NCI-H2196 (cell line): ENCODE data around the gene COL8A2.

Source experiments
- DNase-seq: peaks from one replicate; lab custom pipeline; 2025; ENCODE audit not compliant: unreplicated experiment; lab: John Stamatoyannopoulos, UW

The COL8A2 gene

DNA sequence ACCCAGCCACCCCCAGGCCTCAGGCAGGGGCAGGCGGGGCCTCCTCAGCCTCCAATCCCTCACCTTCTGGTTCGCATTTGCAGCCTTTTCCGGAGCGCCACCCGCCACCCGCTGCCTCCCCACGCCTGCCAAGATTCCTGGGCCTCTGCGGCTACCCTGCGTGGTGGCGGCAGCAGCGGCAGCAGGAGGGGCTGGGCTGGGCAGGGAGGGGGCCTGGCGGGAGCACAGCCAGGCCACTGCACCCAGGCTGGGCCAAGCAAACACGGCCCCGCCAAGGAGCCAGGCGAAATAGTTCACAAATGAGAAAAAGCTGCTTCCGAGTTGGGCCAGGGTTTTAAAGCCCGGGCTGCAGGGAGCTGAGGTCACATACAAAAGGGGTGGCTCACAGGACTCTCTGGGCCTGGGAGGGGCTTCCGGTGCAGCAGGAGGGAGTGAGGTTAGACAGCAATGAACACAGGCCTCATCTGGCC is 9.8 kb downstream of the COL8A2 start:
- no peak for DNase-seq

DNA sequence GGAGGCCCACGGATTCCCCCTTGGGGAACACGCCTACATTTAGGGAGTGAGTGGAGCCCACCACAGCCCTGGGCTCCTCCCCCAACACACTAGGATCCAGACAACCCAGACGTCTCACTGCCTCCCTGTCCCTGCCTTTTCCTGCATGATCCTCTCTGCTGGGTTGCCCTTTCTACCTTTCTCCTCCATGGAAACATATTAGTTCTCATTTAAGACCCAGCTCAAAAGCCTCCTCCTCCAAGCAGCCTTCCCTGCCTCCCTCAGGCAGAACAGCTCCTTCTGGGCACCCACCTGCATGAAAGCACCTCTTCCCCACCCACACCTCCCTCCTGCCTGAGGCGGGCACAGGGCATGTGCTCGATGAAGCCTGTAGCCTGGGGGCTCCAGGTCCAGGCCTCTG is 10.7 kb downstream of the COL8A2 start:
- no peak for DNase-seq

DNA sequence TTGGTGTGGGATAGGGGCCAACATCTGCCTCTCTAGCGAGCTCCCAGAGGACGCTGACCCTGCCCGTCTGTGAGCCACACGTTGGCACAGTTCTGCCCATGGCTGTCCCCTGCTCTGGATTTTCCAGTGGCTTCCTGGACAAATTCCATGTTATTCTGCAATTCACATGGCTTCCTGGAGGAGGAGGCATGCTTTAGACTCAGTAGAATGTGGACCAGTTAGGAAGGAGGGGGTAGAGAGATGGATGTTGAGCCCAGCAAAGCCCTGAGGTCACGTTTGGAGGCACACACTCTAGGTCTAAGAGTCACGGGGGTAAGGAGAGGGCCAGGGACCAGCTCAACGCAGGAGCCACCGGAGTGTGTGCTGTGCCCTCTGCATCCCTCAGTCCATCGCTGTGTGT is 12.2 kb downstream of the COL8A2 start:
- DNase-seq, result no peak

DNA sequence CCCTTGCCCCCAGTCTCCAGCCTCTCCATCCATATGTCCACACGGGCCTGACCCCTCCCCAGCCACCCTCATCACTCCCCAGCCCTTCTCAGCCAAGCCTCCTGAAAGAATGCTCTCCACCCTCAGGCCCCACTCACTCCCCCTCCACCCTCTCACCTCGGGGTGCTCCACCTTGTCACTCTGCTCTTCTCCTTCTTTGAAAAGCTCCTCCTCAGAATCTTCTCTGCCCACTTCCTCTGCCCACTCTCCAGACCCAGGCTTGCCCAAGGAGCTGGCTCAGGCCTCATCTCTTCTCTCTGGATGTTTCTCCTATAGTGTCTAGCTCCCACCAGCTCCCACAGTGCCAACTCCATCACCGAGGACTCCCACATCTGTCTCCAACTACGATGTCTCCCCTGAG is 13.9 kb downstream of the COL8A2 start:
- DNase-seq, result no peak

DNA sequence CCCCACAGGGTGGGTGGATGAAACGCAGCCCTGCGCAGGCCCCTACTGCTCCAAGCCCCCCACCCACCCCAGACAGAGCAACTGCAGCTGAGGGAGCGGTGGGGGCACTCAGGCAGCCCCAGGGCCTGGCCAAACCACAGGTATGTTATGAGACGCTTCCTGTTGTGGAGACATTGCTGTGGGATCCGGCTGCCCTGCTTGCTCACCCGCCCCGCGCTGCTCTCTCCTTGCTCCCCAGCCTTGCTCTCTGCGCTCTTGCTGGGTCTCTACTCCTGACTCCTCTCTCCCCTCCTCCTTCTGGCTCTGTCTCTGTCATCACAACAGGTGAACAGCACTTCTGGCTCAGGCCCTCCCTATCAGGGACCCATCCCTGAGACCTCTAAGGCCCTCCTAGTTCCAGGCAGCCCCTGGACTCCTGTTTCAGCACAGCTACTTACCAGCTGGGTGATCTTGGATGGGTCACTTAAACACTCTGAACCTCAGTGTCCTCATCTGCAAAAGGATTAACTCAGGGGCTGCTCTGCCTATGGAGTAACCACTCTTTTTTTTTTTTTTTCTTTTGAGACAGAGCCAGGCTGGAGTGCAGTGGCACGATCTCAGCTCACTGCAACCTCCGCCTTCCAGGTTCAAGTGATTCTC is 15.9 kb downstream of the COL8A2 start:
- DNase-seq, result peak; percentile 13

DNA sequence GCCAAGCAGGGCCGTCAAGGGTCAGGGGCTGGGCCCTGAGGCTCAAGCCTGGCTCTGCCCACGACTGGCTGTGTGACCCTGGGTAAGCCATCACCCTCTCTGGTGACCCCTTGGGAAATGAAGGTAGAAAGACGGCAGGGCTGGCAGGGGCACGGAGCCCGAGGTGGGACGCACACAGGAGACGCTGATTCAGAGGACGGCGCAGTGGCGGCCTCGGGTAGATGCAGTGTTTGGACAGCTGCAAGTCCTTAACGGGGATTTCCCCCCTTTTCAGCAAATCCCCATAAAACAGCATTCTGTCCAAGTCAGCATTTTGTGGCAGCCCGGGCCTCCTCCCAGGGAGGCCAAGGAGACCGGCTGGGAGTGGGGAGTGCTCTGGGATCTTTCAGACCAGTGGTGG is 16.7 kb downstream of the COL8A2 start:
- DNase-seq, result no peak

DNA sequence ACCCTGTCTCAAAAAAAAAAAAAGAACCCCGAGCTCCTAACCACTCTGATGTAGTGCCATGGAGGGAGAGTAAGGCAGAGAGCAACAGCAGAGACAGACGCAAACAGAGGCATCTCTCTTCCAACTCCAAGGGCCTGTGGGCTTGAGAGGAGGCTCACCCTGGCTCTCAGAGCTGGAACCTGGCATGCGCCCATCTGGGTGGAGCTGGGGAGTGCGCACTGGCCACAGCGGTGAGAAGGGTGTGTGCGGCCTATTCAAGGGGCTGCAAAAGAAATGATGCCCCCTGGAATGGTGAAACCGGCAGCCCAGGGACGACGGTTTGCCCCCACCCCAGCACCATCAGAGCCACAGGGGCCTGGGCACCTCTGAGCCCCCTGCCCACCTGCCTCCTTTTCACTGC is 17.6 kb downstream of the COL8A2 start:
- no peak for DNase-seq

DNA sequence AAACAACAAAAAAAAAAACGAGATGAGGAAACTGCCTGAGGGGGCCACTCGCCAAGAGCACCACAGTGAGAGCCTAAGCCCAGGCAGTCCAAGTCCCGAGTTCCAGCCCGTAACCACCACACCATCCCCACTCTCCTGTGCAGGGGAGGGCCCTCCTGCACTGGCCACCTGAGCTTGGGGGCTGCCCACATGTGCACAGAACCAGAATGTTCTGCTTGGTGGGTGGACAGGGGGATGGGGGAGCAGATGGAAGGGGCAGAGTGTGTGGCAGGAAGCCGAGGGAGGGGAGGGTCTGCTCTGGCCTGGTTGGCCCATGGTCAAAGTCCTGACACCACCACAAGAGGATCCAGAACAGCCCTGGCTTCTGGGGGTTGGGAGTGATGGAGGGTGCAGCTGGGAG is 18.8 kb downstream of the COL8A2 start:
- DNase-seq, result no peak

DNA sequence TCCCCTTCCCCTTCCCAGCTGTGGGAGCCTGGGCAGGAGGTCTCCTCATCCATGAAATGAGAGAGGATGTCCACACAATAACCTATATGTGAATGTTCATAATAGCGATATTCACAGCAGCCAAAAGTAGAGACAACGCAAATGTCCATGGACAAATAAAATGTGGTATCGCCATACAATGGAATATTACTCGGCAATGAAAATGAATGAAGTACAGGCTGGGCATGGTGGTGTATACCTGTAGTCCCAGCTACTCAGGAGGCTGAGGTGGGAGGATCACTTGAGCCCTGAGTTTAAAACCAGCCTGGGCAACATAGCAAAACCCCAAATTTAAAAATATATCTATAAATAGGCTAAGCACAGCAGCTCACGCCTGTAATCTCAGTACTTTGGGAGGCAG is 23.5 kb downstream of the COL8A2 start:
- DNase-seq, result no peak

DNA sequence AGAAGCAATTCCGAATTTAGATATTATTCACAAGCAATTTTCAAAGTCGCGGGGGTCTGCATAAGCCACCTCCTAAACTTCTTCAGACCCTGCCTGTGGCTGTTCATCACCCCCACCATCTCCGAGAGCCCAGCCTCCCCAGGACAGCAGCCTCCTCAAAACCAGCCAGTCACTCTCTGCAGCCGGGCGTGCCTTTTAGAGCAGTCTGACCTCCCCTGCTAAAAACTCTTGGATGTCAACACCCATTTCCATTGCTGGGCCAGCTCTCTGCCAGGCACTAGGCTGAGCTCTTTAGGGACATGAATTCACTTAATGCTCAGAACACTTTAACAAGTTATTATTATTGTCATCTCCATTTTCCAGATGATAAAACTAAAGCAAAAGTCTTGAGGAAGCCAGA is 24.6 kb downstream of the COL8A2 start:
- no peak for DNase-seq

DNA sequence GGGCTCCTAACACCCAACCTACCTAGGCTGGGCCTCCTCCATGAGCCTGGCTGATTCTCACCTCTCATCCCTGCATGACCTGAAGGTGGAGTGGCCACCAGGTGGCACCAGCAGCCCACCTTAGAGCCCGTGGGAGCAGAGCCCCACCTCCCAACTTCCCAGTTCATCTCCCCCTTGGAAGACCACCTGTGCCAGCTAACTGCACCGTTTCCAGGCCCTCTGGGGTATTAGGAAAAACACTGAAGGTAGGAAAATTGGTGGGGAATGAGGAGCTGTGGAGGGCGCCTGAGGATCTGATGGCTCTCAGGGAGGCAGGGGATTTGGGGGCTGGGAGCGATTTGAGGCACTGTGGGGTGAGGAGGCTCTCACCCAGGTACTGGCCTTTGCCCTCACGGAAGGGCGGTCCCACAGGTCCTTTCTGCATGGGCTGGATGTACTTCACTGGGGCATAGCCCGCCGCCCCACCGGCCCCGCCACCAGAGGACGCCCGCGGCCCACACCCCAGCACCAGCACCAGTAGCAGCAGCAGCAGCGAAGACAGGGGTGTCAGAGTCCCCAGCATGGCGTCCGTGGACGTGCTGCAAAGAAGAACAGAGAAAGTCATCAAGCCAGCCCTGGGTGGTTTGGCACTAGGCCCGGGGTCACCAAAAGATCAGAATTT is 25.2 kb downstream of the COL8A2 start:
- peak; percentile 85 for DNase-seq

DNA sequence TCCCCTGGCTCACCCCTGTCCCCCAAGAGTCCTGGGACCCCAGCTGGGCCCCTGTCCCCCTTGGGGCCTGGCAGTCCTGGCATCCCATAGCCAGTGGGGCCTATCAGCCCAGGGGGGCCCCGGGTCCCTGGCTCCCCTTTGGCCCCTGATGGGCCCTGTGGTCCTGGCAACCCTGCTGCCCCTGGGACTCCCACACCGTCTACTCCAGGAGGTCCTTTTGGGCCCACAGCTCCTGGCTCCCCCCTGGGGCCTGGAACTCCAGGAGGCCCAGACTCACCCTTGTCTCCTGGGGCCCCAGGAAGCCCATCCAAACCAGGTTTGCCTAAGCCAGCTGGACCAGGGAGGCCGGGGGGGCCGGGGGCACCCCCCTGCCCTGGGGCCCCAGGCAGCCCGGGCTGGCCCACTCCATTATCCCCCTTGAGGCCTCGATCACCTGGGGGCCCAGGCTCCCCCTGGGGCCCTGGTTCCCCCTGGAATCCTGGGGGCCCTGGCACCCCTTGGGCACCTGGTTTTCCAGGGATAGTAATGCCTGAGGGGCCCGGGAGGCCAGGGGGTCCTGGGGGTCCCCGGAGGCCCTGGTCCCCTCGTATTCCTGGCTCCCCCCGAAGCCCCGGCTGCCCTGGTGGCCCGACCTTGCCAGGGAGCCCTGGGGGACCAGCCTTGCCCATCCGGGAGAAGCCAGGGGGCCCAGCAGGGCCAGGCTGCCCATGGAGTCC is 26.2 kb downstream of the COL8A2 start:
- DNase-seq, result no peak

DNA sequence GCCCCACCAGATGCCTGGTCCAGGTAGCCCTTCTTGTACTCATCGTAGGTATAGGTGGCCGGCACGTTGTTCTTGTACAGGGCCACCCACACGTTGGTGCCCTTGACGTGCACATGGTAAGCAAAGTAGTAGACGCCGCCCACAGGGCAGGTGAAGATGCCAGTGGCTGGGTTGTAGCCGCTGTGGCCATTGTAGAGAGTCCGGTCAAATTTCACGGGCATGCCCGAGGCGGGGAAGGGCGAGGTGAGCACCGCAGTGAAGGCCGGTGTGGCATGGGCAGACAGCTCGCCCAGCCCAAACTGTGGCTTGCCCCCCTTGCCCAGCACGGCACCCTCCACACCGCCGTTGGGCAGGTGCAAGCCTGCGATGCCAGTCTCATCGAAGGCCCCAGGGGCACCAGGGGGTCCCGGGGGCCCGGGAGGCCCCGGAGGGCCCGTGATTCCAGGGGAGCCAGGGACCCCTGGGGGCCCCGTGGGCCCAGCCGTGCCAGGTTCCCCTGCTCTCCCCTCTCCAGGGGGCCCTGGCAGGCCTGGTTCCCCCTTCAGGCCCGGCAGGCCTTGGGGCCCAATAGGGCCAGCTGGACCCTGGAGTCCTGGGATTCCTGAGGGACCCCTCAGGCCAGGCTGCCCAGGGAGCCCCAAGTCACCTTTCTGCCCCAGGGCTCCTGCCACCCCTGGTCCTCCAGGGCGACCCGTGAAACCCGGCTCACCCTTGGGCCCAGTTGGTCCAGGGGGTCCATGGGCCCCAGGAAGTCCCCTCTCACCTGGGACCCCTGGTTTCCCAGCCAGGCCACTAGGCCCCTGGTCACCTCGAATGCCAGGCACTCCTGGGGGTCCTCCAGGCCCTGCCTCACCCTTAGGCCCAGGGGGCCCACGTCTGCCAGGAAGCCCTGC is 27.1 kb downstream of the COL8A2 start:
- DNase-seq, result no peak

DNA sequence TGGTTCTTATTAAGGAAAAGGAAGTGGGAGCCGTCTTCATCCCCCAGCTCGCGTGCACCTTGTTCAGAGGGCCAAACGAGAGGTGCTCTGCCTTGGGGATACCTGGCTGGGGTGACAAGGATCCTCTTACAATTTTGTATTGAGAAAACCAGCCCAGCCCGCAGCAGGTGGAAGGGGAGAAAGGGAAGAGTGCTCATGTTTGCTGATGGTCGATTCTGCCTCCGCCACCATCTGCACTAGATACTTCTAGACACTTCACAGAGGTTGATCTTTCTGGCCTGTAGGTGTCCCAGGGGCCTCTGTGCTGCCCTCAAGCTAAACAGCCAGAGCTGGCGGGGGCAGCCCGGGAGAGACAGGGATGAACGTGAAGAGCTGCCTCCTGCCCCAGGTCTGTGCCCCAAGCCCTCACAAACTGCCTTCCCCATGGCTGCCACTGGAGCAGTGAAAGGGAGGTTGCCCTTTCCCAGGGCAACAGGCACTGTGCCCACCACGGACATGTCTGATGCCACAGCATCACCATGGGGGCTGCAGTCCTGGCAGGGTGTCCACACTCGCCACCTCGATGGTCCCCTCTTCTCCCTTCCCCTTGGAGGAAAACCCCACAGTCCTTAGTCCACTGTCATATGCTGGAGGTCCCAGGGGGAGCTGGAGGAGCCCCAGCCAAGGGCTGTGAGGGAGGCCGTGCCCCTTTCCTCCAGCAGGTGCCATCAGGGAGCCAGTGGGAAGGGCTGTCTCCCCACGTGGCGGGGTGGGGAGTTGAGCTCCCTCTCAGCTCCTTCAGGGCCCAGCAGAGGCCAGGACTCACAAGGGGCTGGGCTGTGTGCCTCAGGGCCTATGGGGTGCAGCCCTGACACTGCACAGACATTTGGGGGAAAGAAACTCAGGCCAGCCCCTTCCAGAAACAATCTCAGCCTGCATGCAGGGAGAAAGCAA is 28.3 kb downstream of the COL8A2 start:
- no peak for DNase-seq

DNA sequence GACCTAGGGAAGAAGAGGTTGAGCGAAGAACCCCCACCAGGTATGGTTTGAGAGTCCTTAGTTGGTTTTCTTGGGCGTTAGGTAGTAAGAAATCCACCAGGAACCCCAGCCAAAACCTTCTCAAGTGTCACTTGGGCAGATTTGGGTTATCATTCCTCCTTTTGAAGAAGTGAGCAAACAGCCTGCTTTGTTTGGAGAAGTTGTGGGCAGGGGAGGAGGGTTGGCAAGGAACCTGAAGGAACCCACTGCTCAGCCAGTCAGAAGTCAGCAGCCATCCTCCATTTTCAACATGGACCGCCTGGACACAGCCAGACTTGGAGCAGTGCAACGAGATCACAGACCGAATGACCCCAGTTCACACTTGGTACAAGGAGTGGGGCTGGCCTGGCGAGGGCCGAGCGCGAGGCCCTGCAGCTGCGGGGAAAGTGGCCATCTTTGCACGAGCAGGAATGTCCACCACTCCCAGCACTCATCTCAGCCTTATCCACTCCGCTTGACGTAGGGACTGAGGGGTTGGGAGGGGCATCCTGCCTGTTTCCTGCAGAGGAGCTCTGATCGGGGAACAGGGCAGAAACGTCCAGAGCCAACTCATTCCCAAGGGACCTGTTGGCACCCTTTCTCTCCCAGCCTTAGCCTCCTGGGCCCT is 29.1 kb downstream of the COL8A2 start:
- DNase-seq, result no peak

DNA sequence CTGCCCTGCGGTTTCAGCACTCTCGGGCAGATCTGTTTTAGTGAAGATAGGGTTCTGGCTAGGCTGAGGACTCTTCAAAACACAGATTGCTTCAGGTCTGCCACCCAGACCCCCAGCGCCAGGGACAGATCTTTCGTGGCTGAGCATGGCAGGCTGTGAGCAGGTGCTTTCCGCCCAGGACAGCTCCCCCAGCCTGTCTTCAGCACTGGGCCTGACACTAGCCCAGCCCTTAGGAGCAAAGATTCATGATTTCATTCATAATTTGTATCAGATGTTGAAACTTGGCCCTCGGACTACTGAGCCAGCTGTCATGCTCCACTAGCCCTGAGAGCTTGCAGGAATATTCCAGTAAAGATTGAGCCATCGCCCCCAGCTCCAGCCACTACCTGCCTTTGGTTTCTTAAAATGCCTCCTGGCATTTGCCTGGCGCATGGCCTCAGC is 30.4 kb downstream of the COL8A2 start:
- DNase-seq, result no peak

DNA sequence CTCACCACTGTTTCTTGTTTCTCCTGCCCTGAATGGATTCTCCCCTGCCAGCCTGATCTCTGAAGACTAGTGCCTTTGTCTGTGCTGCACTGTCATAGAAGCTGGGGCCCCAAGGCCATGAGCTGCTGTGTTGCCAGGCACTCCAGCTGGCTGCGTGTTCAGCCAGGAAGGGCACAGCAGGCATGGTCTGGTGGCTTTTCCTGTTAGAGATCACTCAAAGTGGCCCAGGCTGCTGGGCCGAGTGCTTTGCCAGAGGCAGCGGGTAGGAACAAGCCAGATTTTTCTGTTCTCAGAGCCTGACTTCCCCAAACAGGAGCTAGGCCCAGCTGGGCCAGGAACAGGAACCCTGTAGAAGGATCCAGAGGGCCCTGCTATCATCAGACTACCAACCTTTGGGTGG is 31.1 kb downstream of the COL8A2 start:
- no peak for DNase-seq

DNA sequence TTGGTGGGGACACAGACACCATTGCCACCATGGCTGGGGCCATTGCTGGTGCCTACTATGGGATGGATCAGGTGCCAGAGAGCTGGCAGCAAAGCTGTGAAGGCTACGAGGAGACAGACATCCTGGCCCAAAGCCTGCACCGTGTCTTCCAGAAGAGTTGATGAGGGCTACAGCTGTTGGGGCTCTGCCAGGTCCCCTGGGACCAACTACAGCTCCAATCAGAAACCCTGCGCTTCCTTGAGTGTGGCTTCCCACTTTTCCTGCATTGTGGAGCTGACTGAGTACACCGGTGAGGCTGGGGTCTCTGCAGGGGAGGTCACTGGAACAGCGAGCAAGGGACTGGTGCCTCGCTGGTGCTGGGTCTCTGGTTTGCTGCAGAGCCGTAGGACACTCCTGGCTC is 31.8 kb downstream of the COL8A2 start:
- DNase-seq, result no peak

DNA sequence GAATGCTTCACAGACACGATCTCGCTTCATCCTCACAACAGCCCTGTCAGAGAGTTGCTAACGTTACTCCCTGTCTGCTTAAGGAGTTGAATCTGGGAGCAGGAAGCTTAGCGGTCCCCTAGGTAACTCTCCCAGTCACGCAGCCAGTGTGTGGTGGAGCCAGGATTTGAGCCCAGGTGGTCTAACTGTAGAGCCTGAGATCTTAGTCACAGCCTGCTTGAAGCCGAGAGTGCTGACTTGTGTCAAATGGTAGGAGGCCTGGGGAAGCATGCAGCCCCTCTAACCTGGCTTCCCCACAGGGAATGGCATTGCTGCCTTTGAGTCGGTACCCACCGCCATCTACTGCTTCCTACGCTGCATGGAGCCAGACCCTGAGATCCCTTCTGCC is 32.2 kb downstream of the COL8A2 start:
- no peak for DNase-seq
